Activated CD8-positive, alpha-beta T cell treated with anti-CD3 and anti-CD28 coated beads, Interleukin-2, amount 10 ng/mL, durations not matched to agents 7 days and 5 days (primary cell): ENCODE data around the gene NRG3. TPM values are rescaled to one million over a fixed set of nuclear protein-coding genes. Genes with fewer than 3 reads are reported as not detected.

Experiments used
- ATAC-seq: fragments of 150-1000 bp; cut with Tn5 transposase; one replicate; pipeline ENCODE4 v1.10.0; 2021; ENCODE audit warnings: moderate library complexity
- CTCF ChIA-PET: fragments of 350-600 bp; sonication (Branson Sonifier 250); formaldehyde crosslinking; loops from one replicate; lab custom pipeline; 2021; ENCODE audit warnings: antibody characterized with exemption; lab: Charles Lee
- POLR2A ChIA-PET: fragments of 350-600 bp; sonication (Branson Sonifier 250); formaldehyde crosslinking; loops from one replicate; lab custom pipeline; 2021; ENCODE audit warnings: antibody characterized with exemption; lab: Charles Lee
- DNase-seq: peaks from one replicate; pipeline ENCODE4 v3.0.0-alpha.2; 2020
- H3K27ac Mint-ChIP-seq: one replicate; pipeline ENCODE4 v1.8.0; 2021; ENCODE audit warnings: mild to moderate bottlenecking, mixed read lengths
- H3K27me3 Mint-ChIP-seq: one replicate; pipeline ENCODE4 v1.8.0; 2021; ENCODE audit warnings: low read depth, mixed read lengths
- H3K36me3 Mint-ChIP-seq: one replicate; pipeline ENCODE4 v1.8.0; 2021; ENCODE audit warnings: low read depth, mixed read lengths
- H3K4me1 Mint-ChIP-seq: one replicate; pipeline ENCODE4 v1.8.0; 2021; ENCODE audit warnings: low read depth, mixed read lengths
- H3K4me3 Mint-ChIP-seq: one replicate; pipeline ENCODE4 v1.8.0; 2021; ENCODE audit warnings: mild to moderate bottlenecking, mixed read lengths
- H3K9me3 Mint-ChIP-seq: one replicate; pipeline ENCODE4 v1.8.0; 2022; ENCODE audit warnings: mixed read lengths; ENCODE audit not compliant: insufficient read depth
- total RNA-seq, 2 experiments: library from RNA; stranded (reverse); gene quantifications; one replicate each; pipeline ENCODE4 v1.2.3, GENCODE V29; 2021

The NRG3 gene
- total RNA-seq, 2 experiments from 2014 or later, result not detected

GRCh38 chr10:82890573-82890972 lies 1015.6 kb downstream of the NRG3 start:
- CTCF ChIA-PET, result no interaction called here
- DNase-seq (no peak), ATAC-seq (no peak)
- no peak overlapping the region for H3K27ac Mint-ChIP-seq
- H3K9me3 Mint-ChIP-seq, result peaks cover 5% of the 10 kb centered on the region
- no peaks in the 10 kb centered on the region for H3K36me3 Mint-ChIP-seq
- H3K4me1 Mint-ChIP-seq, result no peaks in the 10 kb centered on the region
- POLR2A ChIA-PET, result no interaction called here
- H3K4me3 Mint-ChIP-seq, result no peak overlapping the region
- no peaks in the 10 kb centered on the region for H3K27me3 Mint-ChIP-seq

- Mint-ChIP-seq H3K36me3 (no peaks in the 10 kb centered on the region), H3K27ac (no peak overlapping the region), H3K4me1 (no peaks in the 10 kb centered on the region), H3K4me3 (no peak overlapping the region), H3K9me3 (no peaks in the 10 kb centered on the region), H3K27me3 (no peaks in the 10 kb centered on the region)
- POLR2A ChIA-PET, result no interaction called here
- CTCF ChIA-PET, result no interaction called here
- ATAC-seq (no peak), DNase-seq (no peak)
Observed at GRCh38 chr10:82908096-82908495, 1033.1 kb downstream of the NRG3 start.

- no peak overlapping the region for H3K4me3 Mint-ChIP-seq
- H3K4me1 Mint-ChIP-seq, result no peaks in the 10 kb centered on the region
- no peaks in the 10 kb centered on the region for H3K36me3 Mint-ChIP-seq
- H3K9me3 Mint-ChIP-seq, result no peaks in the 10 kb centered on the region
- DNase-seq, result no peak
- no peaks in the 10 kb centered on the region for H3K27me3 Mint-ChIP-seq
- ChIA-PET POLR2A (no interaction called here), CTCF (no interaction called here)
- ATAC-seq, result no peak
- H3K27ac Mint-ChIP-seq, result no peak overlapping the region
Observed at GRCh38 chr10:82908751-82909150, 1033.8 kb downstream of the NRG3 start.

- no peaks in the 10 kb centered on the region for H3K36me3 Mint-ChIP-seq
- no peak overlapping the region for H3K27ac Mint-ChIP-seq
- H3K4me3 Mint-ChIP-seq, result no peak overlapping the region
- CTCF ChIA-PET, result no interaction called here
- DNase-seq (no peak), ATAC-seq (no peak)
- H3K27me3 Mint-ChIP-seq, result no peaks in the 10 kb centered on the region
- no peaks in the 10 kb centered on the region for H3K9me3 Mint-ChIP-seq
- H3K4me1 Mint-ChIP-seq, result no peaks in the 10 kb centered on the region
- POLR2A ChIA-PET, result no interaction called here
Observed at GRCh38 chr10:82910301-82910700, 1035.3 kb downstream of the NRG3 start.

DNA sequence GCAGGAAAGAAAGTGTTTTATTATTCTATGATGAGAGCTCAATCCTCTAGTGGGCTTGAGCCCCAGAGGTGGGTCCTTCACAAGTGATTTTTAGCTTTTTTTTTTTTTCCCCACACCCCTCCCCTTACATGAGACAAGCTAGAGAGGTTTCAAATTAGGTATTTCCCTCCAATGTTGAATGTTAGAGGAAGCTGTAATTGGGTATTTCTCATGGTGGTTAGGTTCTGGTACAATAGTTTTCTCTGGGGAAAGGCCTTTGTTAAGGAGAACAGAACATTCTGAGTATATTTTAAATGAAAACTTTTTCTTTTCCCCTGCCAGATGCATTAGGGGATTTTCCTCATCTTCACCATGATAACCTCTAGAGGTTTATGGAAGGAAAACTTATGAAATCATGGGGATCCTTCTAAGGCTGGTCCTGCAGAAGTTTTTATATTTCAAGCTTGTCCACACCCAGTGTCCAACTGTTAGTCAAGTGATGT lies 1039.7 kb downstream of the NRG3 start:
- Mint-ChIP-seq H3K9me3 (no peaks in the 10 kb centered on the region), H3K36me3 (no peaks in the 10 kb centered on the region), H3K27me3 (no peaks in the 10 kb centered on the region), H3K4me1 (no peaks in the 10 kb centered on the region), H3K4me3 (no peak overlapping the region), H3K27ac (no peak overlapping the region)
- CTCF ChIA-PET, result no interaction called here
- DNase-seq, result no peak
- ATAC-seq, result no peak
- POLR2A ChIA-PET, result no interaction called here

- DNase-seq, result no peak
- Mint-ChIP-seq H3K4me3 (no peak overlapping the region), H3K4me1 (no peaks in the 10 kb centered on the region), H3K36me3 (no peaks in the 10 kb centered on the region), H3K27ac (no peak overlapping the region), H3K27me3 (no peaks in the 10 kb centered on the region), H3K9me3 (peaks cover 5% of the 10 kb centered on the region)
- POLR2A ChIA-PET, result no interaction called here
- CTCF ChIA-PET, result no interaction called here
- ATAC-seq, result no peak
Observed at GRCh38 chr10:82916941-82917340, 1041.9 kb downstream of the NRG3 start.

- DNase-seq (no peak), ATAC-seq (no peak)
- H3K4me3 Mint-ChIP-seq, result no peak overlapping the region
- CTCF ChIA-PET, result no interaction called here
- POLR2A ChIA-PET, result no interaction called here
- H3K27me3 Mint-ChIP-seq, result no peaks in the 10 kb centered on the region
- no peaks in the 10 kb centered on the region for H3K36me3 Mint-ChIP-seq
- H3K4me1 Mint-ChIP-seq, result no peaks in the 10 kb centered on the region
- H3K9me3 Mint-ChIP-seq, result peaks cover 5% of the 10 kb centered on the region
- H3K27ac Mint-ChIP-seq, result no peak overlapping the region
Observed at GRCh38 chr10:82918022-82918421, 1043.0 kb downstream of the NRG3 start.

DNA sequence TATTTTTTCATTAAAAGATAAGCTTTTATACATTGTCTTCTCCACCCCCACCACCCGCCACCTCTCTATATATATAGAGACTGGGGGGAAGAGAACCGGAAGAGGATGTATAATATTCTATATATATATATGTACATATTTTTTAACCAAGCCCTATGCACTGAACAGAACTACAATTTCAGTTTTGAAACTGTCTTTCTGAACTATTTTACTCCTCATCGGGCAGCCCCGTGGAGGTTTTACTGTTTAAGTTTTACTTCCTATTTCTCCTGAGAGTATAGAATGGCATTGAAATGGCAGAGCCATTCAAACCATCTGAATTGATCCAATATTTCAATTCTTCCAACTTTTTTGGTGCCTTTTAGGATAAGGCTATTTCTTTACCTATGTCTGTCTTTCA lies 1047.1 kb downstream of the NRG3 start:
- no peak for ATAC-seq
- Mint-ChIP-seq H3K4me3 (no peak overlapping the region), H3K9me3 (peaks cover 10% of the 10 kb centered on the region), H3K36me3 (no peaks in the 10 kb centered on the region), H3K4me1 (no peaks in the 10 kb centered on the region), H3K27ac (no peak overlapping the region), H3K27me3 (no peaks in the 10 kb centered on the region)
- POLR2A ChIA-PET, result no interaction called here
- CTCF ChIA-PET, result no interaction called here
- no peak for DNase-seq

- H3K4me1 Mint-ChIP-seq, result no peaks in the 10 kb centered on the region
- ChIA-PET CTCF (no interaction called here), POLR2A (no interaction called here)
- peaks cover 10% of the 10 kb centered on the region for H3K9me3 Mint-ChIP-seq
- DNase-seq, result no peak
- no peak overlapping the region for H3K27ac Mint-ChIP-seq
- ATAC-seq, result no peak
- no peaks in the 10 kb centered on the region for H3K27me3 Mint-ChIP-seq
- no peak overlapping the region for H3K4me3 Mint-ChIP-seq
- H3K36me3 Mint-ChIP-seq, result no peaks in the 10 kb centered on the region
Observed at GRCh38 chr10:82922755-82923154, 1047.8 kb downstream of the NRG3 start.

DNA sequence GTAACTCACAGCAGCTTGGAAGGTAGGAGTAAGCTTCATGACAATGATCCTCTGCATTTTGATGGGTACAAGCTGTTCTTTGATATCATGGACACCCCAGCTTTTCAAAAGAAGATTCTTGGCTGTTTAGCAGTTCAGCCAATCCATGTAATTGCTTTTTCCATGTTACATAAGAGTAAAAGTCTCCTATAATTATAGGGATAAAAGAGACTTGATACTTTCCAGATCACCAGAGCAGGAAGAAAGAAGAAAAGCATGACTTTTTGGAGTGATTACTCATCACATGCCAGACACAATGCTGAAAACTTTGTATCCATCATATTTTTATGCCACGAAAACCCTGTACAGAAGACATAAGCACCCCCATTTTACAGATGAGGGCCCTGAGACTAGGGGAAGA lies 1049.7 kb downstream of the NRG3 start:
- DNase-seq, result no peak
- Mint-ChIP-seq H3K27ac (no peak overlapping the region), H3K27me3 (no peaks in the 10 kb centered on the region), H3K4me1 (no peaks in the 10 kb centered on the region), H3K4me3 (no peak overlapping the region), H3K36me3 (no peaks in the 10 kb centered on the region), H3K9me3 (peaks cover 10% of the 10 kb centered on the region)
- no peak for ATAC-seq
- ChIA-PET CTCF (no interaction called here), POLR2A (no interaction called here)

GRCh38 chr10:82925547-82925946 lies 1050.6 kb downstream of the NRG3 start:
- ChIA-PET CTCF (no interaction called here), POLR2A (no interaction called here)
- H3K9me3 Mint-ChIP-seq, result peaks cover 7% of the 10 kb centered on the region
- H3K36me3 Mint-ChIP-seq, result no peaks in the 10 kb centered on the region
- no peak overlapping the region for H3K4me3 Mint-ChIP-seq
- H3K4me1 Mint-ChIP-seq, result no peaks in the 10 kb centered on the region
- no peaks in the 10 kb centered on the region for H3K27me3 Mint-ChIP-seq
- DNase-seq, result no peak
- no peak overlapping the region for H3K27ac Mint-ChIP-seq
- no peak for ATAC-seq

GRCh38 chr10:82932451-82932850 lies 1057.5 kb downstream of the NRG3 start:
- no peaks in the 10 kb centered on the region for H3K4me1 Mint-ChIP-seq
- CTCF ChIA-PET, result no interaction called here
- H3K27ac Mint-ChIP-seq, result no peak overlapping the region
- DNase-seq (no peak), ATAC-seq (no peak)
- no peaks in the 10 kb centered on the region for H3K27me3 Mint-ChIP-seq
- no peaks in the 10 kb centered on the region for H3K36me3 Mint-ChIP-seq
- no peak overlapping the region for H3K4me3 Mint-ChIP-seq
- POLR2A ChIA-PET, result no interaction called here
- H3K9me3 Mint-ChIP-seq, result no peaks in the 10 kb centered on the region

DNA sequence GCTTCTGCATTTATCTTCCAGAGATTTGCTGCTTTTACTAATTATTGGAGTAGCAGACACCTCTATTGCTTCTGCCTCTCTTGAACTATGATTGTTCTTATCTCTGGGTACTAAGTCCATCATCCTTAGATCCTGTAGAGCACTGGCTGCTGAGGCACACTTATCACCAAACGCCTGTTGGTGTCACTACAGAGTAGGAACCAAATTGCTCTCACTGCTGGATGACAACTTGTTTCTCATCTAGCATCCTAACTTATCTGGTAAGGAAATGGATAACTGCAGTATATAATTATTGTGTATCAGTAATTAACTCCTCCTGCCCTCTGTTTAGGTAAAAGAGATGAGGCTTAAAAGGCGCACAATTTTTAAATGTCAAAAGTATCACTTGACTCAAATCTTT lies 1059.4 kb downstream of the NRG3 start:
- Mint-ChIP-seq H3K9me3 (peaks cover 6% of the 10 kb centered on the region), H3K36me3 (no peaks in the 10 kb centered on the region), H3K4me3 (no peak overlapping the region), H3K27ac (no peak overlapping the region), H3K4me1 (no peaks in the 10 kb centered on the region), H3K27me3 (no peaks in the 10 kb centered on the region)
- CTCF ChIA-PET, result no interaction called here
- no peak for ATAC-seq
- no peak for DNase-seq
- POLR2A ChIA-PET, result no interaction called here
